Measurements from ENCODE around the gene EVI2A.

The EVI2A gene

DNA sequence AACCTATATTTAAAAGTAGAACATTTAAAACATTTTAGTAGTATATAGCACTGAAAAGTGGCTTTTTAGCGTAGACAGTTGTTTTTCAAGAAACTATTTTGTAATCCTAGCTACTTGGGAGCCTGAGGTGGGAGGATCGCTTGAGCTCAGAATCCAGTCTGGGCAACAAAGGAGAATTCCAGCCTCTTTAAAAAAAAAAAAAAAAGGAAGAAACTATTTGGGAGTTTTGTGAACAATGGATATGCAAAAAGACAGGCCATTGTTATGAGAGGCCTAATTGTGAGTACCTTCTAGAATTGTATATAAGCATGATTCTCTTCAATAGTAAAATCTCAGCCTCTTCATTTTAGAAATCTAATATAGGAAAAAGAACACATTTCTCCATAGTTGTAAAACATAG is 42.0 kb downstream of the EVI2A start:
- Mint-ChIP-seq H3K9me3 (peaks cover 3% of the 10 kb centered on the region), H3K4me1 (no peaks in the 10 kb centered on the region), H3K36me3 (ENCODE audit: low read depth) (peaks cover 63% of the 10 kb centered on the region), H3K27me3 (ENCODE audit: low read depth, poor library complexity) (no peaks in the 10 kb centered on the region), H3K4me3 (no peak overlapping the region), H3K27ac (no peak overlapping the region)
- TF ChIP-seq, protein P1, sequence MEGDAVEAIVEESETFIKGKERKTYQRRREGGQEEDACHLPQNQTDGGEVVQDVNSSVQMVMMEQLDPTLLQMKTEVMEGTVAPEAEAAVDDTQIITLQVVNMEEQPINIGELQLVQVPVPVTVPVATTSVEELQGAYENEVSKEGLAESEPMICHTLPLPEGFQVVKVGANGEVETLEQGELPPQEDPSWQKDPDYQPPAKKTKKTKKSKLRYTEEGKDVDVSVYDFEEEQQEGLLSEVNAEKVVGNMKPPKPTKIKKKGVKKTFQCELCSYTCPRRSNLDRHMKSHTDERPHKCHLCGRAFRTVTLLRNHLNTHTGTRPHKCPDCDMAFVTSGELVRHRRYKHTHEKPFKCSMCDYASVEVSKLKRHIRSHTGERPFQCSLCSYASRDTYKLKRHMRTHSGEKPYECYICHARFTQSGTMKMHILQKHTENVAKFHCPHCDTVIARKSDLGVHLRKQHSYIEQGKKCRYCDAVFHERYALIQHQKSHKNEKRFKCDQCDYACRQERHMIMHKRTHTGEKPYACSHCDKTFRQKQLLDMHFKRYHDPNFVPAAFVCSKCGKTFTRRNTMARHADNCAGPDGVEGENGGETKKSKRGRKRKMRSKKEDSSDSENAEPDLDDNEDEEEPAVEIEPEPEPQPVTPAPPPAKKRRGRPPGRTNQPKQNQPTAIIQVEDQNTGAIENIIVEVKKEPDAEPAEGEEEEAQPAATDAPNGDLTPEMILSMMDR (IDR thresholded peaks at IDR 0.05) = no peak
- no peak for DNase-seq

DNA sequence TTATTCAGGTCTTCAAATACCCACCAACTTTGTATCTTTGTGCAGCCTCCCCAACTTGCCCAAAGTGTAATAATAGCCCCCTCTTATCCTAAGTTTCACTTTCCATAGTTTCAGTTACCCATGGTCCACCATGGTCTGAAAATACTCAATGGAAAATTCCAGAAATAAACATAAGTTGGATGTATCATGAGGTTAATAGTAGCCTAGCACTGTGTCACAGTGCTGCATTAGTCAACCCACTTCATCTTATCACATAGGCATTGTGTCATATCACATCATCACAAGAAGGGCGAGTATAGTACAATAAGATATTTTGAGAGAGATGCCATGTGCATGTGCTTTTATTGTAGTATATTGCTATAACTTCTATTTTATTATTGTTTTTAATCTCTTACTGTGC is 46.3 kb downstream of the EVI2A start:
- no peak for DNase-seq
- Mint-ChIP-seq H3K27ac (no peak overlapping the region), H3K36me3 (ENCODE audit: low read depth) (peaks cover 66% of the 10 kb centered on the region), H3K4me1 (no peaks in the 10 kb centered on the region), H3K27me3 (ENCODE audit: low read depth, poor library complexity) (no peaks in the 10 kb centered on the region), H3K9me3 (no peaks in the 10 kb centered on the region), H3K4me3 (no peak overlapping the region)
- TF ChIP-seq, protein P1 (IDR thresholded peaks at IDR 0.05) = no peak

DNA sequence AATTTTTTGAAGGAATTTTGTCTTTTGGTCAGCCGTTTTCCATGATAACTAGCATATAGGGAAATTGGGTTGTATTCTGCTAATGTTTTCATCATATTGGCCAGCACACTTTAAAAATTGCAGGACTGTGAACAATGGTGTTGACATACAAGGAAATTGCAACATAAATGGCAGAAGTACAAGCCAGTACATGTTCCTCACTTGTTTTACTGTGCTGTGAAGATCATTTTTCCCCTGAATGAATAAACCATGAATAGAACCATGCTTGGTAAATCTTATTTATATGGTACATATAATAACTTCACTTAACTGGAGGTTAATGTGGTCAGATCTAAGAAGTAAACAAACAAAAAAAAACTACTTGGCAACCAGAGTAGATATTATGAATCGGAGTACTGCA is 47.2 kb downstream of the EVI2A start:
- Mint-ChIP-seq H3K27ac (no peak overlapping the region), H3K4me3 (no peak overlapping the region), H3K9me3 (no peaks in the 10 kb centered on the region), H3K4me1 (peaks cover 5% of the 10 kb centered on the region), H3K27me3 (ENCODE audit: low read depth, poor library complexity) (no peaks in the 10 kb centered on the region), H3K36me3 (ENCODE audit: low read depth) (peaks cover 69% of the 10 kb centered on the region)
- DNase-seq = no peak
- TF ChIP-seq, protein P1 (IDR thresholded peaks at IDR 0.05) = no peak

DNA sequence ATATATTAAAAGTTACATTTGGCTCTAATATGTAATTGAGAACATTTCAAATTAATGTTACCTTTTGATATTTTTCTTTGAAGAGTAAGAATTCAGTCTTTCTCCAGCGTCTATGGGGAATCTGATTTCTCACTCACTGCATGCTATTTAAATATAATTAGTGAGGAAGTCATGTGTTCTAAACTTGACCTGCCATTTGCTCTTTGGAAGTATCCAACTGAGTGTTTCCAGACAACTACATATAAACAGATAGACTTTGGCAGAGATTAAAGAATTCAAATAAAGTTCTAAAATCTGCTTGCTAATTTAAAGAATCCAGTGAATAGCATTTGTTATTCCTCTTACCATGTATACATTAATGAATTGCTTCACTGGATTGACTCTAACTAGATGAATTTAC is 47.9 kb downstream of the EVI2A start:
- TF ChIP-seq, protein P1 (IDR thresholded peaks at IDR 0.05) = no peak
- no peak for DNase-seq
- H3K27ac Mint-ChIP-seq = no peak overlapping the region
- H3K4me3 Mint-ChIP-seq = no peak overlapping the region
- no peaks in the 10 kb centered on the region for H3K27me3 Mint-ChIP-seq (ENCODE audit: low read depth, poor library complexity)
- H3K9me3 Mint-ChIP-seq = no peaks in the 10 kb centered on the region
- H3K36me3 Mint-ChIP-seq (ENCODE audit: low read depth) = peaks cover 74% of the 10 kb centered on the region
- peaks cover 8% of the 10 kb centered on the region for H3K4me1 Mint-ChIP-seq

DNA sequence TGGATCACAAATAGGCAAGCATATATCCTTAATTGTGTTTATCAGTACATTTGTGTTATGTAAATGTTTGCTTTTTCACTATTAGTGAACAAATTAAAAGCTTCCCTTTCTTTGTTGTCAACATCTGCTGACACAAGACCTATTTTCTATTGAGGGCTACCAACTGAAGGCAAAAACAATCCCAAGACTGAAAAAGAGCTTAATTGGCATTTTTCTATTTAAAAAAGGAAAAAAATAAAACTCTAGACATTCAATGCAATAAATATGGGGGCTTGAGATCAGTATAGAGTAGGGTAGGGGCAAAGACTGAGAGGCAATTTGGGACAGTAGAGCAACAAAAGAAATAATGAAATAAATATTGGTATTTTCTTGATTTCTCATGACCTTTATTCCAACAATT is 48.6 kb downstream of the EVI2A start:
- no peak overlapping the region for H3K27ac Mint-ChIP-seq
- TF ChIP-seq, protein P1 (IDR thresholded peaks at IDR 0.05) = no peak
- H3K4me3 Mint-ChIP-seq = no peak overlapping the region
- H3K36me3 Mint-ChIP-seq (ENCODE audit: low read depth) = peaks cover 74% of the 10 kb centered on the region
- no peaks in the 10 kb centered on the region for H3K9me3 Mint-ChIP-seq
- H3K27me3 Mint-ChIP-seq (ENCODE audit: low read depth, poor library complexity) = no peaks in the 10 kb centered on the region
- DNase-seq = no peak
- H3K4me1 Mint-ChIP-seq = peaks cover 8% of the 10 kb centered on the region

DNA sequence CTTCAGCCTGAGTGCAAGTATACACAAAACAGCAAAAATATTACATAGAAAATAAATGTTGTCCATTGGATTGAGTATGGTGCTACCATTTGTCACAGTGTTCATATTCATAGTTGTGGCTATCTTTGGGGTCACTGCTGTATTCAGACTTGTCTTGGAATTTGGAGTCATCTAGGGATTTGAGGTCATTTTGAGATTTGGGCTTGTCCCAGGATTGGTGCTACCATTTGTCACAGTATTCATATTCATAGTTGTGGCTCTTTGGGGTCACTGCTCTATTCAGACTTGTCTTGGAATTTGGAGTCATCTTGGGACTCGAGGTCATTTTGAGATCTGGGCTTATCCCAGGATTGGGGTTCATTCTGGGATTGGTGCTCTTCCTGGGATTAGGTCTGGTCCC is 49.2 kb downstream of the EVI2A start:
- H3K9me3 Mint-ChIP-seq = no peaks in the 10 kb centered on the region
- peaks cover 74% of the 10 kb centered on the region for H3K36me3 Mint-ChIP-seq (ENCODE audit: low read depth)
- no peak overlapping the region for H3K4me3 Mint-ChIP-seq
- H3K4me1 Mint-ChIP-seq = peaks cover 8% of the 10 kb centered on the region
- no peak overlapping the region for H3K27ac Mint-ChIP-seq
- TF ChIP-seq, protein P1 (IDR thresholded peaks at IDR 0.05) = no peak
- no peak for DNase-seq
- no peaks in the 10 kb centered on the region for H3K27me3 Mint-ChIP-seq (ENCODE audit: low read depth, poor library complexity)

All from nephron progenitor cell (in vitro differentiated cells).